NT2/D1 (cell line): Measurements from ENCODE around the gene CLIC5.

ENCODE experiments used
- SUZ12 ChIP-seq: IDR thresholded peaks from 2 replicates; pipeline ENCODE4 v1.6.1; 2011; ENCODE audit not compliant: insufficient read length, insufficient read depth; ENCODE audit errors: extremely low read depth
- YY1 ChIP-seq: IDR thresholded peaks from 2 replicates; pipeline ENCODE4 v1.6.1; 2011; ENCODE audit not compliant: insufficient read length, insufficient read depth
- ZNF274 ChIP-seq: IDR thresholded peaks from 2 replicates; pipeline ENCODE4 v1.6.1; 2011; ENCODE audit warnings: mild to moderate bottlenecking, low read depth, low read length

DNA sequence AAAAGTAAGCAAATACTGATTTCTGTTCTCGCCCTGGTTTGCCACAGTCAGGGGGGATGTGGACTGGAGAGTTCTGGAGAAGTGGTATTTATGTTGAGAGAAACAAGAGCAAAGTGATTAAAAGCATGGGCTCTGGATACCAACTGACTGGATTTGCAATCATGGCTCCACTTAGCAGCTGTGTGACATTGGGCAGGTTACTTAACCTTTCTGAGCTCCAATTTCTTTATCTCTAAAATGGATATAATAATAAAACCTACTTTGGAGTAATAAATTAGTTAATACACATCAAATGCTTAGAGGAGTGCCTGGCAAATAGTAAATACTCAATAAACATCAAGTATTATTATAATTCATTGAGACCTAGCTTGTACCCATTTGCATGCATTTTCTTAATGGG lies 111.7 kb downstream of the CLIC5 start:
- no peak for TF ChIP-seq ZNF274
- no peak for TF ChIP-seq YY1
- TF ChIP-seq SUZ12 = no peak
